GM12878 (cell line): Measurements from ENCODE around the gene CARD9. TPM values are rescaled to one million over a fixed set of nuclear protein-coding genes. Genes with fewer than 3 reads are reported as not detected.

ENCODE experiments used
- ATAC-seq: fragments of 200-7000 bp; cut with Tn5 transposase; 3 replicates; pipeline ENCODE4 v1.9.1; 2020; ENCODE audit warnings: mild to moderate bottlenecking, moderate library complexity
- BruUV-seq: library from RNA; stranded (reverse); fragments of 400-500 nt; replicated peaks from 2 replicates; lab custom pipeline; 2021; lab: Mats Ljungman, UMichigan
- CTCF ChIA-PET: fragments of 300-600 bp; sonication (Branson Sonifier 250); formaldehyde crosslinking; extraction: SDS; loops from one replicate; lab custom pipeline; 2021; ENCODE audit warnings: inconsistent platforms; lab: Yijun Ruan, JAX
- POLR2A ChIA-PET: fragments of 350-600 bp; formaldehyde crosslinking; extraction: SDS; loops from one replicate; lab custom pipeline; 2021; ENCODE audit warnings: inconsistent platforms; lab: Charles Lee
- RAD21 ChIA-PET: fragments of 300-600 bp; sonication (Branson Sonifier 250); formaldehyde crosslinking; loops from one replicate; lab custom pipeline; 2023; ENCODE audit warnings: antibody characterized with exemption; ENCODE audit not compliant: unreplicated experiment; lab: Charles Lee
- SMC1A ChIA-PET: fragments of 300-600 bp; sonication (Branson Sonifier 250); formaldehyde crosslinking; loops from one replicate; lab custom pipeline; 2023; ENCODE audit not compliant: unreplicated experiment, uncharacterized antibody; lab: Charles Lee
- DNase-seq: peaks from one replicate; pipeline ENCODE4 v3.0.0-alpha.2; 2011; ENCODE audit warnings: low read depth, low spot score
- FAIRE-seq: peaks from 3 replicates; lab custom pipeline; 2011; peaks lifted over from hg19 to GRCh38; lab: Jason Lieb, UNC
- H2AFZ ChIP-seq: 2 replicates; pipeline ENCODE4 v1.6.0; 2011; ENCODE audit warnings: low read depth, low read length, control low read depth; ENCODE audit not compliant: control insufficient read depth
- H3K27ac ChIP-seq: 2 replicates; pipeline ENCODE4 v1.5.1; 2011; ENCODE audit warnings: control low read depth; ENCODE audit not compliant: control insufficient read depth, insufficient read depth
- H3K27me3 ChIP-seq, 2 experiments: replicated peaks in 1 of 2; 2 replicates each; pipeline versions ENCODE4 v1.6.0 to v1.6.1; 2011; ENCODE audit warnings: low read length in 1 of 2; ENCODE audit not compliant: control insufficient read depth in 2 of 2, insufficient read depth in 2 of 2
- H3K36me3 ChIP-seq, 2 experiments: 2 replicates each; pipeline ENCODE4 v1.5.1; 2011; ENCODE audit warnings: low read length in 1 of 2; ENCODE audit not compliant: control insufficient read depth in 2 of 2, insufficient read depth in 2 of 2
- H3K4me1 ChIP-seq: 2 replicates; pipeline ENCODE4 v1.6.1; 2011; ENCODE audit warnings: mild to moderate bottlenecking, low read length, moderate library complexity, mixed read lengths; ENCODE audit not compliant: control insufficient read depth, insufficient read depth
- H3K4me2 ChIP-seq: 2 replicates; pipeline ENCODE4 v1.6.0; 2011; ENCODE audit warnings: control low read depth; ENCODE audit not compliant: control insufficient read depth, insufficient read depth
- H3K4me3 ChIP-seq: fragments of 200-600 bp; sonication (generic); 2 replicates; pipeline ENCODE4 v1.5.1; 2016
- H3K79me2 ChIP-seq: 2 replicates; pipeline ENCODE4 v1.6.0; 2011; ENCODE audit warnings: low read length; ENCODE audit not compliant: control insufficient read depth, insufficient read depth
- H3K9ac ChIP-seq: 2 replicates; pipeline ENCODE4 v1.8.0; 2011; ENCODE audit warnings: low read length, control low read depth, mixed read lengths; ENCODE audit not compliant: control insufficient read depth, insufficient read depth
- H3K9me3 ChIP-seq: replicated peaks from 3 replicates; pipeline ENCODE4 v1.5.1; 2011; ENCODE audit warnings: mild to moderate bottlenecking, low read length; ENCODE audit not compliant: control insufficient read depth, insufficient read depth
- H4K20me1 ChIP-seq: 2 replicates; pipeline ENCODE4 v1.6.0; 2011; ENCODE audit not compliant: control insufficient read depth, insufficient read depth
- ASH2L ChIP-seq: fragments of 300-600, 200-600 bp; sonication (generic); IDR thresholded peaks from 2 replicates; pipeline ENCODE4 v1.6.1; 2017; ENCODE audit warnings: low read depth, mild to moderate bottlenecking, borderline replicate concordance
- ATF7 ChIP-seq: fragments of 450-650 bp; IDR thresholded peaks from 2 replicates; pipeline ENCODE4 v1.6.1; 2016; ENCODE audit warnings: low read depth, mild to moderate bottlenecking
- CREM ChIP-seq: IDR thresholded peaks from 2 replicates; pipeline ENCODE4 v1.6.1; 2014; ENCODE audit warnings: antibody characterized with exemption, low read depth
- GATAD2B ChIP-seq: fragments of 450-650 bp; conservative IDR thresholded peaks from 2 replicates; pipeline ENCODE4 v1.6.1; 2017; ENCODE audit warnings: low read depth, mild to moderate bottlenecking, moderate library complexity
- NRF1 ChIP-seq: conservative IDR thresholded peaks from 2 replicates; pipeline ENCODE4 v1.6.1; 2011; ENCODE audit warnings: mild to moderate bottlenecking, low read depth, low read length, improper control_type of control experiment
- TCF12 ChIP-seq: IDR thresholded peaks from 2 replicates; pipeline ENCODE4 v1.6.1; 2011; ENCODE audit warnings: low read depth, mild to moderate bottlenecking, low read length
- ZBED1 ChIP-seq: IDR thresholded peaks from 2 replicates; pipeline ENCODE4 v1.6.1; 2016; ENCODE audit warnings: borderline replicate concordance
- ZBTB40 ChIP-seq: fragments of 450-650 bp; IDR thresholded peaks from 2 replicates; pipeline ENCODE4 v1.6.1; 2016; ENCODE audit warnings: mild to moderate bottlenecking, moderate library complexity, borderline replicate concordance
- ZNF687 ChIP-seq: fragments of 450-650 bp; IDR thresholded peaks from 2 replicates; pipeline ENCODE4 v1.6.1; 2017; ENCODE audit warnings: mild to moderate bottlenecking, moderate library complexity
- WGBS: methylation state at CpG from one replicate; pipeline ENCODE4 v1.1.6; 2016; ENCODE audit warnings: low lambda C conversion rate; ENCODE audit not compliant: insufficient replicate concordance, insufficient coverage; ENCODE audit errors: missing lambda C conversion rate; 5-methylcytosine and 5-hydroxymethylcytosine counted together
- in situ Hi-C: fragments of 300-500 bp; cut with MboI; formaldehyde crosslinking; loops from 9 replicates; pipeline ENCODE4 v1.14.3; 2018; ENCODE audit warnings: mixed read lengths
- intact Hi-C: fragments of 100-400 bp; cut with micrococcal nuclease; formaldehyde crosslinking; loops from one replicate; pipeline ENCODE4 v1.14.2; 2022; ENCODE audit not compliant: unreplicated experiment
- polyA plus RNA-seq, 11 experiments: library from polyadenylated mRNA; depleted of rRNA in 4 of 11; unstranded in 6 of 11; stranded (reverse) in 5 of 11; fragments of >200 nt; fragmentation: Nextera tagmentation in 4 of 11; fragmentation: Illumina TruSeq in 1 of 11; extraction: Ambion mirVana in 4 of 11; extraction: Trizol in 1 of 11; gene quantifications; 1 replicate in 1 of 11; 2 replicates in 10 of 11; pipeline versions ENCODE4 v1.2.1 to v1.2.3, GENCODE V29; 2011 to 2016; ENCODE audit warnings: inconsistent platforms in 2 of 11, missing spikeins in 2 of 11, low read depth in 1 of 11
- total RNA-seq, 4 experiments: library from RNA; depleted of rRNA in 3 of 4; stranded (reverse); fragments of >200 nt in 3 of 4; fragmentation: Illumina TruSeq in 1 of 4; extraction: Trizol in 1 of 4; gene quantifications; 2 replicates each; pipeline versions ENCODE4 v1.2.1 to v1.2.3, GENCODE V29; 2013 to 2021

Gene CARD9
- total and polyA plus RNA-seq, 10 of the 15 experiments (the other 5 are each of a cell fraction or from before 2014, with no cell fraction given): 0.11 to 4.9 (median 1.8) TPM; not detected in 1

GRCh38 chr9:136370037-136370436 is 3.4 kb downstream of the CARD9 start:
- H3K79me2 ChIP-seq: no peaks in the 10 kb centered on the region
- ChIA-PET CTCF (no interaction called here), SMC1A (no interaction called here), POLR2A (no interaction called here), RAD21 (no interaction called here)
- no peak for DNase-seq
- no TSS peak for BruUV-seq
- H3K4me1 ChIP-seq: 0 out of 2 replicates have a peak, but pooled peaks cover 4% of the 10 kb centered on the region
- H3K27me3 ChIP-seq: no peaks in the 10 kb centered on the region
- H3K4me2 ChIP-seq: no peak overlapping the region
- WGBS: 82% methylated on average over 18 of the region's 19 CpGs
- H3K36me3 ChIP-seq: peaks cover 0 to 1% of the 10 kb centered on the region in 2 experiments; a peak in 3 of 4 replicates
- H3K27ac ChIP-seq: no peak overlapping the region
- ATAC-seq: no peak
- no peaks in the 10 kb centered on the region for H3K9me3 ChIP-seq
- no peak for FAIRE-seq
- no peak overlapping the region for H2AFZ ChIP-seq
- in situ Hi-C loops (no loop called here), intact Hi-C loops (no loop called here)
- no peaks in the 10 kb centered on the region for H4K20me1 ChIP-seq
- no peak overlapping the region for H3K4me3 ChIP-seq
- no peak overlapping the region for H3K9ac ChIP-seq
- TF ChIP-seq ZBED1 (no peak), CREM (no peak), ZBTB40 (no peak), TCF12 (no peak), ATF7 (no peak), ASH2L (no peak), GATAD2B (no peak), NRF1 (no peak), ZNF687 (no peak)
